Measurements from ENCODE around the gene RNF13. TPM values are rescaled to one million over a fixed set of nuclear protein-coding genes. Genes with fewer than 3 reads are reported as not detected.

RNF13 gene
- total RNA-seq, 1 experiment from 2014 or later: 33.8 TPM

GRCh38 chr3:150000641-150001040 is 187.6 kb downstream of the RNF13 start:
- no peaks in the 10 kb centered on the region for H3K79me2 ChIP-seq (ENCODE audit: low read length)
- BruUV-seq (replicated peaks): no TSS peak
- no peak for TF ChIP-seq EZH2phosphoT487 (IDR thresholded peaks at IDR 0.05; ENCODE audit: borderline replicate concordance, low read length)
- no peak for TF ChIP-seq EZH2 (IDR thresholded peaks at IDR 0.05; ENCODE audit: low read length, unreplicated experiment)
- TF ChIP-seq CTCF (conservative IDR thresholded peaks at IDR 0.05; ENCODE audit: low read depth, low read length): no peak
- no peak overlapping the region for H3K4me3 ChIP-seq (ENCODE audit: low read length)
- H3K4me1 ChIP-seq (ENCODE audit: insufficient read depth, low read length): peaks cover 5% of the 10 kb centered on the region
- ChIA-PET POLR2A (ENCODE audit: unreplicated experiment) (no interaction called here), CTCF (no interaction called here)
- H3F3A ChIP-seq (ENCODE audit: low read length, unreplicated experiment): no peaks in the 10 kb centered on the region
- no peaks in the 10 kb centered on the region for H3K36me3 ChIP-seq (ENCODE audit: low read depth, low read length)
- ATAC-seq (no peak), DNase-seq (no peak)
- H3K9me3 ChIP-seq (ENCODE audit: low read length): no peaks in the 10 kb centered on the region
- no peaks in the 10 kb centered on the region for H3K27me3 ChIP-seq (ENCODE audit: low read length)
- no peak overlapping the region for H3K9ac ChIP-seq (ENCODE audit: low read length)
- no peak overlapping the region for H3K27ac ChIP-seq (ENCODE audit: low read length)
- H3K4me2 ChIP-seq (ENCODE audit: low read length): no peak overlapping the region
- no peaks in the 10 kb centered on the region for H4K20me1 ChIP-seq (ENCODE audit: low read length)
- no peaks in the 10 kb centered on the region for H3K9me2 ChIP-seq (replicated peaks; ENCODE audit: low read length)
- intact Hi-C loops (cut with micrococcal nuclease): no loop called here
- no peak overlapping the region for H2AFZ ChIP-seq (ENCODE audit: low read length)

GRCh38 chr3:150005243-150006112 is 192.5 kb downstream of the RNF13 start:
- H4K20me1 ChIP-seq (ENCODE audit: low read length): no peaks in the 10 kb centered on the region
- H2AFZ ChIP-seq (ENCODE audit: low read length): no peak overlapping the region; the same call in 1 of the 2 replicates
- POLR2A ChIA-PET (ENCODE audit: unreplicated experiment): no interaction called here
- H3K4me1 ChIP-seq (ENCODE audit: insufficient read depth, low read length): peaks cover 11% of the 10 kb centered on the region
- H3K9me3 ChIP-seq (ENCODE audit: low read length): no peaks in the 10 kb centered on the region
- no peaks in the 10 kb centered on the region for H3K79me2 ChIP-seq (ENCODE audit: low read length)
- H3K9ac ChIP-seq (ENCODE audit: low read length): no peak overlapping the region
- H3K4me3 ChIP-seq (ENCODE audit: low read length): no peak overlapping the region
- peak; percentile 73 for ATAC-seq
- no peaks in the 10 kb centered on the region for H3K9me2 ChIP-seq (replicated peaks; ENCODE audit: low read length)
- H3F3A ChIP-seq (ENCODE audit: low read length, unreplicated experiment): no peaks in the 10 kb centered on the region
- H3K4me2 ChIP-seq (ENCODE audit: low read length): no peak overlapping the region
- peak; percentile 14 for DNase-seq
- BruUV-seq (replicated peaks): no TSS peak
- CTCF ChIA-PET: no interaction called here
- no peaks in the 10 kb centered on the region for H3K36me3 ChIP-seq (ENCODE audit: low read depth, low read length)
- H3K27me3 ChIP-seq (ENCODE audit: low read length): no peaks in the 10 kb centered on the region
- TF ChIP-seq EZH2phosphoT487 (IDR thresholded peaks at IDR 0.05; ENCODE audit: borderline replicate concordance, low read length) (no peak), CTCF (conservative IDR thresholded peaks at IDR 0.05; ENCODE audit: low read depth, low read length) (no peak), EZH2 (IDR thresholded peaks at IDR 0.05; ENCODE audit: low read length, unreplicated experiment) (no peak)
- no peak overlapping the region for H3K27ac ChIP-seq (ENCODE audit: low read length)
- intact Hi-C loops (cut with micrococcal nuclease): no loop called here

- ATAC-seq (no peak), DNase-seq (peak; percentile 9)
- no peaks in the 10 kb centered on the region for H3K9me3 ChIP-seq (ENCODE audit: low read length)
- H3K27me3 ChIP-seq (ENCODE audit: low read length): no peaks in the 10 kb centered on the region
- H3K9ac ChIP-seq (ENCODE audit: low read length): no peak overlapping the region
- H3F3A ChIP-seq (ENCODE audit: low read length, unreplicated experiment): no peaks in the 10 kb centered on the region
- no peaks in the 10 kb centered on the region for H4K20me1 ChIP-seq (ENCODE audit: low read length)
- CTCF ChIA-PET: no interaction called here
- POLR2A ChIA-PET (ENCODE audit: unreplicated experiment): no interaction called here
- no peak overlapping the region for H3K27ac ChIP-seq (ENCODE audit: low read length)
- H2AFZ ChIP-seq (ENCODE audit: low read length): no peak overlapping the region
- no peak overlapping the region for H3K4me3 ChIP-seq (ENCODE audit: low read length)
- no peak for TF ChIP-seq EZH2phosphoT487 (IDR thresholded peaks at IDR 0.05; ENCODE audit: borderline replicate concordance, low read length)
- TF ChIP-seq CTCF (conservative IDR thresholded peaks at IDR 0.05; ENCODE audit: low read depth, low read length): no peak
- TF ChIP-seq EZH2 (IDR thresholded peaks at IDR 0.05; ENCODE audit: low read length, unreplicated experiment): no peak
- BruUV-seq (replicated peaks): no TSS peak
- peaks cover 11% of the 10 kb centered on the region for H3K4me1 ChIP-seq (ENCODE audit: insufficient read depth, low read length)
- H3K79me2 ChIP-seq (ENCODE audit: low read length): no peaks in the 10 kb centered on the region
- no peaks in the 10 kb centered on the region for H3K9me2 ChIP-seq (replicated peaks; ENCODE audit: low read length)
- no peaks in the 10 kb centered on the region for H3K36me3 ChIP-seq (ENCODE audit: low read depth, low read length)
- intact Hi-C loops (cut with micrococcal nuclease): no loop called here
- H3K4me2 ChIP-seq (ENCODE audit: low read length): no peak overlapping the region
Measured at GRCh38 chr3:150006794-150007193, 193.8 kb downstream of the RNF13 start.
